Endothelial cell of umbilical vein (primary cell): ENCODE measurements around the gene ZSWIM6.

ENCODE experiments used
- MYC ChIP-seq: IDR thresholded peaks from one replicate; pipeline ENCODE4 v1.6.1; 2011; ENCODE audit warnings: mild to moderate bottlenecking, low read depth, low read length
- POLR2A ChIP-seq: IDR thresholded peaks from 2 replicates; pipeline ENCODE4 v1.6.1; 2012; ENCODE audit warnings: low read depth, mild to moderate bottlenecking, control low read depth, low read length
- TF ChIP-seq, protein P1 (sequence below), 2 donors: IDR thresholded peaks; 1 replicate in 1 of 2; 2 replicates in 1 of 2; pipeline ENCODE4 v1.5.1; 2011; ENCODE audit warnings: low read length in 2 of 2, mild to moderate bottlenecking in 2 of 2, moderate library complexity in 2 of 2, control low read depth in 1 of 2, inconsistent platforms in 1 of 2, low read depth in 1 of 2; ENCODE audit not compliant: insufficient read depth in 1 of 2; ENCODE audit errors: extremely low read depth in 1 of 2

- no peak for TF ChIP-seq POLR2A
- TF ChIP-seq MYC: no peak
- TF ChIP-seq, protein P1, sequence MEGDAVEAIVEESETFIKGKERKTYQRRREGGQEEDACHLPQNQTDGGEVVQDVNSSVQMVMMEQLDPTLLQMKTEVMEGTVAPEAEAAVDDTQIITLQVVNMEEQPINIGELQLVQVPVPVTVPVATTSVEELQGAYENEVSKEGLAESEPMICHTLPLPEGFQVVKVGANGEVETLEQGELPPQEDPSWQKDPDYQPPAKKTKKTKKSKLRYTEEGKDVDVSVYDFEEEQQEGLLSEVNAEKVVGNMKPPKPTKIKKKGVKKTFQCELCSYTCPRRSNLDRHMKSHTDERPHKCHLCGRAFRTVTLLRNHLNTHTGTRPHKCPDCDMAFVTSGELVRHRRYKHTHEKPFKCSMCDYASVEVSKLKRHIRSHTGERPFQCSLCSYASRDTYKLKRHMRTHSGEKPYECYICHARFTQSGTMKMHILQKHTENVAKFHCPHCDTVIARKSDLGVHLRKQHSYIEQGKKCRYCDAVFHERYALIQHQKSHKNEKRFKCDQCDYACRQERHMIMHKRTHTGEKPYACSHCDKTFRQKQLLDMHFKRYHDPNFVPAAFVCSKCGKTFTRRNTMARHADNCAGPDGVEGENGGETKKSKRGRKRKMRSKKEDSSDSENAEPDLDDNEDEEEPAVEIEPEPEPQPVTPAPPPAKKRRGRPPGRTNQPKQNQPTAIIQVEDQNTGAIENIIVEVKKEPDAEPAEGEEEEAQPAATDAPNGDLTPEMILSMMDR (IDR thresholded peaks at IDR 0.05; ENCODE audit: extremely low read depth in 1 of 2, insufficient read depth in 1 of 2, low read depth in 1 of 2, low read length in 2 of 2): no peak
Measured at GRCh38 chr5:61385627-61386026, 53.6 kb downstream of the ZSWIM6 start.
